Activated CD4-positive, alpha-beta T cell treated with anti-CD3 and anti-CD28 coated beads, Interleukin-2, Interleukin-6, amounts not matched to agents 100 ng/mL and 50 ng/mL, durations not matched to agents 16 hours and 8 hours (primary cell): ENCODE measurements around the gene CNOT3.

Experiments
- DNase-seq: peaks from one replicate; pipeline ENCODE4 v3.0.0-alpha.2; 2020

Gene CNOT3

GRCh38 chr19:54123682-54124081, 13.9 kb upstream of the CNOT3 start:
- DNase-seq = no peak

GRCh38 chr19:54124393-54124792, 13.2 kb upstream of the CNOT3 start:
- no peak for DNase-seq

- no peak for DNase-seq
Observed at GRCh38 chr19:54125713-54126112, 11.8 kb upstream of the CNOT3 start.

- no peak for DNase-seq
Observed at GRCh38 chr19:54127688-54128440, 9.7 kb upstream of the CNOT3 start.

GRCh38 chr19:54128441-54128725, 9.2 kb upstream of the CNOT3 start:
- DNase-seq = no peak

GRCh38 chr19:54128796-54129616, 8.6 kb upstream of the CNOT3 start:
- DNase-seq = no peak

- no peak for DNase-seq
Observed at GRCh38 chr19:54129617-54129996, 8.0 kb upstream of the CNOT3 start.

GRCh38 chr19:54133312-54133956, 4.1 kb upstream of the CNOT3 start:
- no peak for DNase-seq

- no peak for DNase-seq
Observed at GRCh38 chr19:54133957-54134590, 3.5 kb upstream of the CNOT3 start.

- no peak for DNase-seq
Observed at GRCh38 chr19:54136086-54136863, 1.3 kb upstream of the CNOT3 start.

- DNase-seq = peak; percentile 100
Observed at GRCh38 chr19:54136864-54137698, 481 bp upstream of the CNOT3 start.

GRCh38 chr19:54138489-54139256, 1.1 kb downstream of the CNOT3 start:
- DNase-seq = peak; percentile 16

- no peak for DNase-seq
Observed at GRCh38 chr19:54141356-54141755, 3.8 kb downstream of the CNOT3 start.

- no peak for DNase-seq
Observed at GRCh38 chr19:54142166-54142780, 4.7 kb downstream of the CNOT3 start.

- DNase-seq = no peak
Observed at GRCh38 chr19:54145541-54146158, 8.1 kb downstream of the CNOT3 start.

GRCh38 chr19:54147676-54148075, 10.1 kb downstream of the CNOT3 start:
- no peak for DNase-seq

- DNase-seq = no peak
Observed at GRCh38 chr19:54148158-54148557, 10.6 kb downstream of the CNOT3 start.

GRCh38 chr19:54149021-54149812, 11.7 kb downstream of the CNOT3 start:
- DNase-seq = no peak

- DNase-seq = no peak
Observed at GRCh38 chr19:54151362-54152035, 13.9 kb downstream of the CNOT3 start.
